NCI-H1694 (cell line): ENCODE data around the gene DMD.
"Not testable (repeated sequence)": the region's sequence is repeated elsewhere in the genome, so short reads cannot be mapped to it uniquely, and the experiment has no call there.

ENCODE experiments used
- DNase-seq: peaks from one replicate; lab custom pipeline; 2025; lab: John Stamatoyannopoulos, UW

Gene DMD

GRCh38 chrX:32598707-32599106 lies 612.6 kb downstream of the DMD start:
- no peak for DNase-seq

GRCh38 chrX:32597777-32598176 lies 613.6 kb downstream of the DMD start:
- no peak for DNase-seq

- no peak for DNase-seq
Observed at GRCh38 chrX:32592786-32593185, 618.6 kb downstream of the DMD start.

DNA sequence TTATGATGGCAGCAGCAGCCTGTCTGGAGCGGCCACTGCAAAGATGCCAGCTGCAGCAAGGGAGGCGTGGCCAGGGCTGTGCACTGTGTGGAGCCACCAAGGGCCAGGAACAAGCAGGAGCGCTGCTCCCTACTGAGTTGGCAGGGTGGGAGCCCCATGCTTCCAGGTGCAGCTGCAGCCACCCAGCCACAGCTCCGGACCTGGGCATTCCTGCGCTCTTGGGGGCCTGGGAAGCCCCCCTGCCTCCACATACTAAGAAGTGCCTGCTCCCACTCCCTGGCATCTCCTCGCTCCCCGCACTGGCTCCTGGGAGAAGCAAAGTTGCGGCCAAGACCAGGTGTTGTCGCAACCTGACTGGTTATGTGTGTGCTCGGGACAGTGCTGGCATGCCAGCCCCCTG lies 619.8 kb downstream of the DMD start:
- DNase-seq: no peak

DNA sequence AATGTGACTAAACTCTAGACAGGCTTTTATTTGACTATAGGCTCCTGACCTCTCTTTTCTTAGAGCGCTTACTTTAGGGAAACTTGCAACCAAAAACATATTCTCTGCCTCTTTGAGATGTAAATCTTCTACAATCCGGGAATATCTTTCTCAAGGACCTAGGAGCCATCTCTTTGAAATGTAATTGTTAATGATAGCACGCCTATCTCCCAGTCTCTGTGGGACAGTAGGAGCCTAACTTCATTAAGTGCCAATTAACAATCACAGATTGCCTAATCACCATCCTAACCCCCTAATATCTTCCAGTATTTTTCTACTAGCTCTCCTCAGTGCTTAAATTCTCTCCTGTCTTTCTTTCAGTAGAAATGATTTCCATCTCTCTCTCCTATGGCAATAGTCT lies 628.6 kb downstream of the DMD start:
- no peak for DNase-seq

- DNase-seq: no peak
Observed at GRCh38 chrX:32576885-32577284, 634.5 kb downstream of the DMD start.

GRCh38 chrX:32572644-32573043 lies 638.7 kb downstream of the DMD start:
- no peak for DNase-seq

- no peak for DNase-seq
Observed at GRCh38 chrX:32571579-32571978, 639.8 kb downstream of the DMD start.

DNA sequence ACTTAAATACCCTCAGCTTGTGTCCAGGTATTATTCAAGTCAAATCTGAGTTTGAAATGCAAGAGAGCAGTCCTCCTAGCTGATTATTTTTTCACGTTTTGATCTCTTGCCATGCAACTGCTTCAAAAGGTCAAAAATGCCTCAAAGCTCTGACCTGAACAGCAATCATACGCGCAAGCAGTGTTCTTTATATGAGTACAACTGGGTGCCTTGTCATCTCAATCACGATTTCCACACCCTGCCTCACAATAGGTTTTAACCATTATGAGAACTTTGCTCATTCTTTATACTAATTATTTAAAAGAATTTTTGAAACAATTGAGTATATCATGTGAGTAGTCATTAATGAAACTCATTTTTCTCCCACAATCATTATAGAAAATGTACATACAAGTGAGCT lies 649.1 kb downstream of the DMD start:
- DNase-seq: no peak

- no peak for DNase-seq
Observed at GRCh38 chrX:32545101-32545500, 666.2 kb downstream of the DMD start.

DNA sequence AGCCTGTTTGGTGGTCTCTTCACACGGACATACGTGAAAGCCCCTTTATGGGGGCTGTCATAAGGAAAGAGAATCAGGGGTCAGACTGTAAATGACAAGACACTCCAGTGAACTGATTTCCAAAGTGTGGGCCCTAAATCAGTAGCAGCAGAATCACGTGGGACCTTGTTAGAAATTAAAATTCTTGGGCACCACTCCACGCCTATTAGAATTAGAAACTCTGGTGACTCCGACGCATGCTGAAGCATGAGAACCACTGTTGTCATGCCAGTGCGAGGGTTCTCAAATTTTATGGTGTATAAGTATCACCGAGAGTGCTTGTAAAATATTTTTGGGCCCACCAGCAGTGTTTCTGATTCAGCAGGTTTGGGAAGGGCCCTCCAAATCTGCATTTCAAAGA lies 672.8 kb downstream of the DMD start:
- DNase-seq: no peak

GRCh38 chrX:32533848-32534247 lies 677.5 kb downstream of the DMD start:
- DNase-seq: no peak

- DNase-seq: no peak
Observed at GRCh38 chrX:32532262-32532661, 679.1 kb downstream of the DMD start.

- peak; percentile 9 for DNase-seq
Observed at GRCh38 chrX:32530802-32531403, 680.4 kb downstream of the DMD start.

DNA sequence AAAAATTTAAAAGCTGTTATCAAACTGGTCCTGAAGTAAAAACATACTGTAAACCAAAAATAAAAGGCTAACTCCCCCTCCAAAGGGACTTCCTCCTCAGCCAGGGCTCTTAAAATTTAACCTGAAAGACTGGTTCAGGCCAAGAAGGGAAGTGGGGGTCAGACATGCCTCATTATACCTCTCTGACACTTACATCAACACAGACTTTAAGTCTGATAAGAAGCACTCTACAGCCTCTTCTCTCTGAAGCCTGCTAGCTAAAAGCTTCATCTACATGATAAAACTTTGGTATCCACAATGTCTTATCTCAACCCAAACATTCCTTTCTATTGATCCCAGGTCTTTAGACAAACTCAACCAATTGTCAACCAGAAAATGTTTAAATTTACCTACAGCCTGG lies 682.9 kb downstream of the DMD start:
- not testable (repeated sequence) for DNase-seq

DNA sequence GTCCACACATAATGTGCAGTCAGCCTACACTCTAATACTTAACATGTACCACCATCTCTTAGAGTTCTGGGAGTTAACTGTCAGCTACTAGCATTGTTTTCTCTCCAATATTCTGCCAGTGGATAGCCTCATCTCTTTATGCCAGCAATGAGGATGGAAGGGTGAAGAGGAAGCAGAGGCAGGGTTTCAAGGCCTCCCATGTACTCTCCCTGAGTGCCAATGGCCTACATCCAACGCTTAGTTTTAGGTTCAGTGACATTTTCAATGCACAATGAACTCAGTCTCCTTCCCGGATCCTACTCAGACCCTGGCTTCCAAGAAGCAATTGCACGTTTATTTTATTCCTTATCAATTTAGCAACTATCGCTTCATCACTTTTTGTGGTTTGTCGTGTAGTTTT lies 686.1 kb downstream of the DMD start:
- DNase-seq: no peak

GRCh38 chrX:32524385-32524784 lies 687.0 kb downstream of the DMD start:
- no peak for DNase-seq

DNA sequence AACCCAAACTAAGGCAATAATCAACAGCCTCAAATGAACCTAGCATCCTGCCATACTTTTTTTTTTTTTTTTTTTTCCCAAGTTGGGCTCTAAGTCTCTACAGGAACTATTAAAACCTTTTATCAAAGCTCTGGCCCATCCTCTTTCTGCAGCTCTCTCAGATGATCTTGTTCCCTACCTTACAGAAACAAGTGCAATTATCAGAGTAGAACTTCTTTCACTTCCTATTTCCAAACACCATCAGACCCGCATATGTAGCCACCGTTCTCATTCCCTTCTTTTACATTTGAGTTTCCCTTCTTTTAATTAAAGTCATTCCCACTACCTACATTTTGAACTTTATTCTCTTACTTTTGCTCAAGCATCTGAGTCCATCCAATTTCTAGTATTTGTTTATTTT lies 690.6 kb downstream of the DMD start:
- no peak for DNase-seq

DNA sequence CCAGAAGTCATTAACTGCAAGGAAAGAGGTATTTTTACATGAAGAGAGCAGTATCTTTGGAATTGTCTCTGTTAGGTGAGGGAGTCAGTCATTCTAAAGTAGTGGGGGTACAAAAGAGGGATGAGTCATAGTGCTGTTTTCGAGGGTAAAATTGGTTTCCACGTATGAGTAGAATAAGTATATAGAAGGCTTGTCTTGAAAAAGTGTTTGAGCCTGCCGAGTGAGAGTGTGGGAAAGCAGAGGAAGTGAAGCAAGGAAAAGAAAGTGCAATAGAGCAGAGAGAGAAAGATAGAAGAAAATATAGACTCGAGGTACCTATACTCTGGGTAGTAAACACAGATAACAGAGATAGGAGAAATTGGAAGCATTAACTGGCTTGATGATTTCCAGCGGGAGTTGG lies 696.4 kb downstream of the DMD start:
- no peak for DNase-seq

GRCh38 chrX:32501606-32502005 lies 709.7 kb downstream of the DMD start:
- no peak for DNase-seq

DNA sequence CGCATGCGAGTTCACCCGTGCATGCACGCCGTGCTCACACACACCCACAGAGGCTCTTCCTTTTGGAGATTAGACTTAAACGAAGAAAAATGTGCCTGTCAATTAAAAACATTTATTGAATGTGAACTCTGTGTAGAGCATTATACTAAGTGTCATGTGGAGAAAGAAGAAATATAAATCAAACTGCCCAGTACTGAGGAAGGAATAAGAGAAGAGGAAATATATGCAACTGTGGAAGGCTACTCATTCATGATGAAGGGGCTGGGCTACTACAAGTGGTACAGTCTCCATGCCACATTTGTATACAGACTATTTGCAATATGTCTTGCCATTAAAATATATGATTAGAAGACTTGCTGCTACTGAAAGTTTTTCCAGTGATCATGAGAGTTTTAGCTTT lies 714.7 kb downstream of the DMD start:
- DNase-seq: no peak

GRCh38 chrX:32495855-32496254 lies 715.5 kb downstream of the DMD start:
- no peak for DNase-seq

GRCh38 chrX:32489125-32489524 lies 722.2 kb downstream of the DMD start:
- no peak for DNase-seq

- no peak for DNase-seq
Observed at GRCh38 chrX:32483534-32484136, 727.7 kb downstream of the DMD start.
